GM18907 (cell line): ENCODE data around the gene NPHP1.
"Not testable (repeated sequence)": the region's sequence is repeated elsewhere in the genome, so short reads cannot be mapped to it uniquely, and the experiment has no call there.

Experiments
- ATAC-seq: cut with Tn5 transposase; IDR thresholded peaks from one replicate; pipeline ENCODE4 v1.9.1; 2021; ENCODE audit warnings: mild to moderate bottlenecking, moderate library complexity; ENCODE audit not compliant: unreplicated experiment

NPHP1 gene

DNA sequence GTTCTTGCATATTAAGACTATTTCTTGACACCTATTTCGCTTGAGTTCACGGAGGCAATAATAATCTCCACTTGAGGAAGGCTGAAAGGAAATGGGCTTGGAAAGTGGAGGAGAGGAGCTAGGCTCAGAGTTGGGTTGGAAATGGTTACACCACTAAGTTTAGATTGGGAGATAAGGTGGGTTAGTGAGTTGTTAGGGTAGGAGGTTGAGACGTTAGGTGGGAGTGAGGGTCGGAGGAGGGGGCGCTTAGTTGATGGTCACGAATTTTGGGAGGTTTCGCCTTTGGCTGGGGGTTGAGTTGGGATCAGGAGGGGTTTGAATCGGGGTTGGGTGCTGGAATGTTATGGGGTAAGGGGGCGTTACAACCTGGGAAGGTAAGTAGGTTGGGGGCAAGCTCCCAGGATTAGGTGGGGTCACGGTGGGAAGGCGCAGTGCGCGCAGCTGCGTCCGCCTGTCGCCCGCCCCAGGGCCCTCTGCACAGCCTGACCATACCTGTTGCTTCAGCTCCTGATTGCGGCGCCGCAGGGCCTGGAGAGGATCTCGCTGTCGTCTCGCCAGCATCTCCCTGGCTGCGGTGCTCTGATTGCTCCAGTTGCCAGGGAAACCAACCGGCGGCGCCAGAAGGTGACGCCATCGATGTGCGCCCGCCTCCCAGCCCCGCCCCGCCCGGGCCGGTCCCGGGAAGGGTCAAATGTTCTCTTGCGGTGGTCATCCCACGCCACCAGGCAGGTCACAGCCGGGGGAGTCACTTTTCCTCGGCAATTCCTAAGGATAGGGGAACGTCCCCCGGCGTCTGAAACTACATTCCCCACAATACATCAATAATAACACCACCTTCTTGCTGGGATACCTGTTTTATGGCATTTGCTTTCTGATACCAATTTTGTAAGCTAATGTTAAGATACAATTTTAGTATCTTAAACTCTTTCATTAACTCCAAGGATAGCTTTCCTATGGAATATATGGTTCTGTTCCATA is at the start of gene NPHP1:
Gene NPHP1 (minus strand): TSS at position 606 of the 978 bp plus-strand sequence. CDS start 45 bp downstream, at position 561.
- ATAC-seq = peak; percentile 92

DNA sequence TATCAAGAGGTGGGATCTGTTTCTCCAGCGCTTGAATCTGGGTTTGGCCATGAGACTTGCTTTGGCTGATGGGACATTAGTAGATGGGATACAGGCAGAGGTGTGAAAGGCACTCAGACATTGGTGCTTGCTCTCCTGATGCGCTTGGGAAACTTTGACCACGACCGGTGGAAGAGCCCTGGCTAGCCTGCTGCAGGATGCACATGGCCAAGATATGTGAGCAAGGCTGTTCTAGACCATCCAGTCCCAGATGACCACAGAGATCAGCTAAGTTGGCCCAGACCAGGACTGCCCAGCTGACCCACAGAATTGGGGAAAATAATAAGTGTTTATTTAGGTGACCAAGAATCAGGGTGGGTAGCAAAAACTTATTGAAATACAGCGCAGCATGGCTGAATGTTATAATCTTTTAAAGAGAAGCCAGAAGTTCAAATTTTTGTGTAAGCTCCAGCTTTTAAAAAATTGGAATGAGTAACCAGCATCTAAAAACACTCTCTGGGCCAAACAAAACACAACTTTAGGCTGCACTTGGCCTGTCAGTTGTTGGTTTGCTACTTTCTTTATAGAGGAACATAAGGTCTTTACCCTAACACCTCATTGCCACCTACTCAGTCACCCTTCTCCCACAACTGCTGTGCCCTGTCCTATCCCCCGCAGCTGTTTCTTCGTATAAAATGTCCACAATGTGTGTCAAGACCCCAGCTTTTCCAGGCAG is 43.4 kb upstream of the NPHP1 start:
- not testable (repeated sequence) for ATAC-seq

DNA sequence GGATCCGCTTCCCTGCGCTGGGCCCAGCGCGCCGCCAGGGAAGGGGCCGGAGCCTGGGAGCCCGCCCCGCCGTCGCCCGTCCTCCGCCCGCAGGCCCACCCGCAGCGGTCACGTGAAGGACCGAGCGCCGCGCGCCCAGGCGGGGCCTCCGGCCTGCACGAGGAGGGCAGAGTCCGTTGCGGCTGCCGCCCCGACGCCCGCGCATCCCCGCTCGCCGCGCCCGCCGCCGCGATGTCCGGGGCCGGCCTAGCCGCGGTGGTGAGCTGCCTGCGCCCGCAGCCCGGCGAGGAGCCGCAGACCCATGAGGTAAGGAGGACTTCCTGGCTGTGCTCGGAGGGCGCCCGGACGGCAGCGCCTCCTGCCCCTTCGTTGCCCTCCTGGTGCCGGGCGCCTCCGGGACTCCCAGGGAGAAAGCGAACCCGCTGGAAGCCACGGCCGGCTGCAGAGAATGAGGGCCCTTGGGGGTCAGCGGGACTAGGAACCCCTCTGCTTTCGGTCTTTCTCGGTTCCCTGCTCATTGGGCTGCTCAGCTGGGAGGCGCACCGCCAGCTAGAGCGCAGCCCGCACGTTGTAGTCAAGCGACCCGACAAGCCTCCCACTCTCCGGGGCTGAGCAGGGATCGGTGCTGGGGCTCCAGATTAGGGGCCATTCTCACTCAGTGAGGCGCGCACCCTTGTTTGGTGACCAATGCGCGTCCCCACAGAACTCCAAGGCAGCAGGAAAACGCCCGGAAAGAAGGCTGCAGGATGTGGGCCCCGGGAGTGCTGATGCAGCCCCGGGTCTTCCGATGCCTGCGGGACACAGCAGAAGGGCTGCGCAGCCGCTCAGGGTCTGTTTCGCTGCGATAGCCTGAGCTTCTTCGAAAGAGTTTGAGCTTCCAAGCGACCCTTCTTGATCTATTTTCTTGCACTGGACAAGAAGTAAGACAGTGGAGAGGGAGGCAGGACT is 40.9 kb upstream of the NPHP1 start:
- ATAC-seq = not testable (repeated sequence)

DNA sequence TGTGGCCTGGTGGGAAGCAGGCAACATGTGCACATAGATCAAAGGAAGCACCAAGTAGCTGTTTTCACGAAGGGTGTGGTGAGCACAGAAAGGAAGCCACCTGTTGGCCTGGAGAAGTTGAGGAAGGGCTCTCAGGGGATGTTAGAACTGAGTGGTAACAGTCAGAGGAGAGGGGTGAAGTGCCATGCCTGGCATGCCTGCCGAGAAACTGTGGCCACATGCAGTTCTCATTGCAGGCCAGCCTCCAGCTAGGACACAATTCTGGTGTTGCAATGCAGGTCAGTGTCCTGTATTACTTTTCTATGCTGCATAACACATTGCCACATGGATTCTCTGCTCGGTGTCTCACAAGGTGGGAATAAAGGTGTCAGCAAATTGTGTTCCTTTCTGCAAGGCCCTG is 38.5 kb upstream of the NPHP1 start:
- ATAC-seq = not testable (repeated sequence)

DNA sequence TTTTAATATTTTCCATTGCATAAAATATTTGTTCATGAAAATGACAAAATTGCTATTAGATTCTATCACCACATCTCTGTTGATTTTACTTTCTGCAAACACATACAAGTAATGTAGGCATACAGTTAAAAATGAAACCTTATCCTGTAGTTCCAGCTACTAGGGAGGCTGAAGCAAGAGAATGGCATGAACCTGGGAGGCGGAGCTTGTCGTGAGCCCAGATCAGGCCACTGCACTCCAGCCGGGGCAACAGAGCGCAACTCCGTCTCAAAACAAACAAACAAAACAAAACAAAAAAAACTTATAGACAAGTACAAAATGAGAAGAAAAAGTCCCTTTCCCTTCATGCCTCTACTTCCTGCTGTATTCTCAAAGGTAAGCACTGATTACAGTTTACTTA is 29.7 kb upstream of the NPHP1 start:
- ATAC-seq = not testable (repeated sequence)

DNA sequence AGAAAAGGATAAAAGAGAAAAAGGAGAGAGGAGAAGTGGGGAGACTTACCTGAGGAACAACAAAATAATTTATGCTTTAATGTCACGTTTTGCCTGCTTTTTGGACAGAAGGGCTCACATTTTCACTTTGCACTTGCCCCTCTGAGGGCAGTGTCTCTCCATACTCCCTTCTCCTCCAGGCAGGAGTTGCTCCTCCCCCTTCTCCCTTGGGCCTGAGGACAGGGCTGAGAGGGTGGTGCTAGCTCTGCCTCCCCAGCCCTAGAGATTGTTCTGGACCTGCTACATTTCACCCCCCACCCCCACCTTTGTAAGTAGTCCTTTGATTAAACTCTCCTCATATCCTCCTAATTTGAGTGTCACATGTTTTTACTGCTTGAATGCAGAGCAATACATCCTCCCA is 25.1 kb upstream of the NPHP1 start:
- not testable (repeated sequence) for ATAC-seq

DNA sequence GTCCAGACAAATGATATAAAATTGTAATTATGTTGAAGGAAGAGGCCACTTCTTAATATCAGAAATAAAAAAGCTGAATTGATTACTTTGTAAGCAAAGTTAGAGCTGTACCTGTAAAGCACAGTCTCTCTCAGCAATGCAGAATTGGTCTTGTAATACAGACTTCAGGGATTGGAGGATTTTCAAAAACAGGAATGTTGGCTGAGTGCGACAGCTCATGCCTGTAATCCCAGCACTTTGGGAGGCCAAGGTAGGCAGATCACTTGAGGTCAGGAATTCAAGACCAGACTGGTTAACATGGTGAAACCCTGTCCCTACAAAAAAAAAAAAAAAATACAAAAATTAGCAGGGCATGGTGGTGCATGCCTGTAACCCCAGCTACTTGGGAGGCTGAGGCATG is 17.8 kb upstream of the NPHP1 start:
- not testable (repeated sequence) for ATAC-seq

DNA sequence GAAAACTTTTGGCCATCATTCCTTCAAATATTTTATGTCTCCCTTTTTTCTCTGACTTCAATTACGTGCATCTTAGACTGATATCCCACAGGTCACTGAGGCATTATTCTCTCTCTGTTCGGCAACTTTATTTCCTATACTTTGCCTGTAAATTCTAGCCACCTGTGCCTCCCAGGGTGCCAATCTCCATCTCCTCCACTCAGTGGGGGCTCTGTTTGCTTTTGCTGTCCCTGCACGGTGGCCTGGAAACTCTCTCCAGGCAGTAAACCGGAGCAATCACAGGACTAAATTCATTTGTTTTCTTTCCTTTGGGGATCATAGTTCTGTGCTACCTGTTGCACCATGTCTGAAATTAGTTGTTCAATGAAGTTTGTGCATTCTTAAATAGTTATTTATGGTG is 17.1 kb upstream of the NPHP1 start:
- ATAC-seq = no peak

DNA sequence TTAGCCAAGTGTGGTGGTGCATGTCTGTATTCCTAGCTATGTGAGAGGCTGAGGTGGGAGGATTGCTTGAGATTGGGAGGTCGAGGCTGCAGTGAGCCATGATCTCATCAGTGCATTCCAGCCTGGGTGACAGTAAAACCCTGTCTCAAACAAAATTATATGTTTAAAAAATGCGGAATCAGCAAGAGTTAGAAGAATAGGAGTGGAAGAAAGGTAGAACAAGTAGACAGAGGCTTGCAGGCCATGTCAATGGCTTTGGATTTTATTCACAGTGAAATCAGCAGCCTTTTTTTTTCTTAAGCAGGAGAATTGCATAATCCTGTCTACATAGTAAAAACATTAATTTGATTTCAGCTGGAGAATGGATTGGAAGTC is 15.4 kb upstream of the NPHP1 start:
- no peak for ATAC-seq

DNA sequence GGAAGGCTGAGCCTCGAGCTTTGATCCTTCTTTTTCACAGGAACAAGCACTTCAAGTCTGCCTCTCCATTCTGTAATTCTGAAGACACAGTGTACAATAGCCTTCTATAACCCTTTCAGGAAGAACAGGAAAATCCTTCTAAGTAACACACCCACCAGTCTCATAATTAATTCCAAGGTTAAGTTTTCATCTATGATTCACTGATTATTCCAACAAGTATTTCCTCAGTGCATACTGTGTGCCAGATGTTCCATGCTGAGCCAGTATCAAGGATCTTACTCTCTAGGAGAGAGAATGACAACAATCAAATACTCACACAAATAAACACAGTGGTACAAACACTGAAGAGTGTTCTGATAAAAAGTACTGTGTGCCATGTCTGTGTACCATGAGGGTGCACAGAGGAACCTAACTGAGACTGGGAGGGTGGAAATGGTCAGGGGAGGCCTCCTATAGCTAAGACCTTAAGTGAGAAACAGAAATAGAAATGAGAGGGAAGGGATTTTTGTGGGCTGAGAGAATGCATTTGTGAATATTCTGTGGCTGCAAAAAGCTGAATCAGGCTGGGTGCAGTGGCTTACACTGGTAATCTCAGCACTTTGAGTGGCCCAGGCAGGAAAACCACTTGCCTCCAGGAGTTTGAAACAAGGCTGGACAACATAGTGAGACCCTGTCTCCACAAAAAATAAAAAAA is 14.8 kb upstream of the NPHP1 start:
- ATAC-seq = no peak

DNA sequence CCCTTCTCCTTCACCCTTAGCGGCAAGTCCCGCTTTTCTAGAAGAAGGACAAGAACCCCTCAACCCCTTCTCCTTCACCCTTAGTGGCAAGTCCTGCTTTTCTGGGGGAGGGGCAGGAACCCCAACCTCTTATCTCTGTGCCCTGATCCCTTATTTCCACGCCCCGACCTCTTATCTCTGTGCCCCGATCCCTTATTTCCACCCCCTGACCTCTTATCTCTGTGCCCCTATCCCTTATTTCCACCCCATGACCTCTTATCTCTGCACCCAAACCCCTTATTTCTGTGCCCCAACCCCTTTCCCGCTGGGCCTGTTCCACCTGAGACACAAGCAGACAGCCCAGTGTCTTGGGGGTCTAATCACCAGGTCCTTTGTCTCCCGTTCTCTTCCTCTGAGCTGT is 14.1 kb upstream of the NPHP1 start:
- not testable (repeated sequence) for ATAC-seq

DNA sequence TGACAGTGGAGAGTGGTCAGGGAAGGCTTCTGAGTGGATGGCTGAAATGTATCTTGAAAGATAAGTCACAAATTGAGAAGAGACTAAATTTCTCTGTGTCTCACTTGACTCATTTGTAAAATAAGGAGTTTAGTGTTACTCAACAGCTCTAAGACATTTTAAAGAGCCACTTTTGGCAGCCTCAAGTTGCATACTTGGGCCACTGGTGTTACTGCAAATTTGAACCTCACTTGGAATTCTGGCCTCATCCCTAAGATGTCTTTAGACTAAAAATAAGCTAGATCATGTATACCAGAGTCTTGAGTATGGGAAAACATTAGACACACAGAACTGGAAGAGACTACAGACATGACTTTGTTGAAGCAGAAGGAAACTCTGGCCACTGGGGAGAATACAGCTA is 12.0 kb upstream of the NPHP1 start:
- no peak for ATAC-seq

DNA sequence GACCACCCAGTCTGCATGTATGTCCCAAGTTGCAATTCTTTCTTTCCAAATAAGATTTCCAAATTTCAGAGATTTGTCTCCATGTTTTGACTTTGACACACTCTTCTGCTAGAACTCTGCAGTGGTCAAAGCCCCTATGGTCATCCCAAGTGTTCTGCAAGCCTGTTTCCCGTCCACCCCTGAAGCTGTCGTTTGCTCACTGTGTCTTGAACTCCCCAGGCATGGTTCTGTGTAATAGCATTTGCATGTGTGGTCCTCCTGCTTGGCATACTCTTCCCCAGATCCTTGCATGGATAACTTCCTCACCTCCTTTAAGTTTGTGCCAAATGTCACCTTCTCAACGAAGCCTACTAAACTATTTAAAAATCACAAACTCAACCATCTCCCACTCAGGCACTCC is 11.4 kb upstream of the NPHP1 start:
- ATAC-seq = no peak

DNA sequence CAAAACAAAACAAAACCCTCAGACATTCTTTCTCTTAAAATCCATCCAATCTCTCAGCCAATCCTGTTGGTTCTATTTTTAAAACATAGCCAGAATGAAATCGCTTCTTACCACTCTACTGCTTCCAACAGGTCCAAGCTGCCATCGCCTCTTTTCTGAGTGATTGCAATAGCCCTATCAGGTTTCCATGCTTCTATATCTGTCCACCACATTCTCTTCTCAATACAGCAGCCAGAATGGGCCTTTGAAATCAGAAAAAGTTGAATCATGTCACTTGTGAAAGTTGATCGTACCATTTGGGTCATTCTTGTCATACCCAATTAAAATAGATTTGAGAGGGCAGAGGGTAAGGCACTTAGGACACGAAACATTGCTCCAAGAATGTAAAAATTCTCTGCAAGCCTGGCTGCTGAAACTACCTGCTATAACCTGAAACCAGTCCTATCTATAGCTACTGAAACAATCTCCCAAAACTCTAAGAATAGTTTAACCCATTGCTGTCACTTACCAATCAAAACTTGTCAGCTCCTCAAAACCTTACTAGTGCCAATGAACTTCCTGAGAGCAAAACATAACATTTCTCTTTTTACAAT is 10.8 kb upstream of the NPHP1 start:
- ATAC-seq = no peak

DNA sequence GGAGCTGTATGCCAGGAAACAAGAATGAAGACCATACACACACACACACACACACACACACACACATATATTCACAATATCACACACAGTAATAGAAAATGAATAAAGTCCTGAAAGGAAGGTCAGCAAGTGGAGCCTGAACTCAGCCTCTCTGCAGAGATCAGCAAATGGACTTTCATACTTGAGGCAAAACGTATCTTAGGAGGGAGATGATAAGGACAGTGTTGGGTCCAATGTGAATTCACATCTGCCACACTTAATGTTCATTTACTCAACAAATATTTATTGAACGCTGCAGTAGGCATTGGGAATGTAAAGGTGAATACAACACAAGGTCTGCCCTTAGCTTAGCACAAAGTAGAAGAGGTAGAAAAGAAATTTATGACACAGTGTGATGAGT is 10.3 kb upstream of the NPHP1 start:
- no peak for ATAC-seq

DNA sequence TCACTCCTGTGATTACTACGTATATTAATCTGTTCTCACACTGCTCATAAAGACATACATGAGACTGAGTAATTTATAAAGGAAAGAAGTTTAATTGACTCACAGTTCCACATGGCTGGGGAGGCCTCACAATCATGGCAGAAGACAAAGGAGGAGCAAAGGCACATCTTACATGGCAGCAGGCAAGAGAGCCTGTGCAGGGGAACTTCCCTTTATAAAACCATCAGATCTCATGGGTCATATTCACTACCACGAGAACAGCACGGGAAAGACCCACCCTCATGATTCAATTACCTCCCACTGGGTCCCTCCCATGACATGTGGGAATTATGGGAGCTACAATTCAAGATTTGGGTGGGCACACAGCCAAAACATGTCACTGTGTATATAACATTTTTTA is 8.7 kb upstream of the NPHP1 start:
- ATAC-seq = not testable (repeated sequence)

DNA sequence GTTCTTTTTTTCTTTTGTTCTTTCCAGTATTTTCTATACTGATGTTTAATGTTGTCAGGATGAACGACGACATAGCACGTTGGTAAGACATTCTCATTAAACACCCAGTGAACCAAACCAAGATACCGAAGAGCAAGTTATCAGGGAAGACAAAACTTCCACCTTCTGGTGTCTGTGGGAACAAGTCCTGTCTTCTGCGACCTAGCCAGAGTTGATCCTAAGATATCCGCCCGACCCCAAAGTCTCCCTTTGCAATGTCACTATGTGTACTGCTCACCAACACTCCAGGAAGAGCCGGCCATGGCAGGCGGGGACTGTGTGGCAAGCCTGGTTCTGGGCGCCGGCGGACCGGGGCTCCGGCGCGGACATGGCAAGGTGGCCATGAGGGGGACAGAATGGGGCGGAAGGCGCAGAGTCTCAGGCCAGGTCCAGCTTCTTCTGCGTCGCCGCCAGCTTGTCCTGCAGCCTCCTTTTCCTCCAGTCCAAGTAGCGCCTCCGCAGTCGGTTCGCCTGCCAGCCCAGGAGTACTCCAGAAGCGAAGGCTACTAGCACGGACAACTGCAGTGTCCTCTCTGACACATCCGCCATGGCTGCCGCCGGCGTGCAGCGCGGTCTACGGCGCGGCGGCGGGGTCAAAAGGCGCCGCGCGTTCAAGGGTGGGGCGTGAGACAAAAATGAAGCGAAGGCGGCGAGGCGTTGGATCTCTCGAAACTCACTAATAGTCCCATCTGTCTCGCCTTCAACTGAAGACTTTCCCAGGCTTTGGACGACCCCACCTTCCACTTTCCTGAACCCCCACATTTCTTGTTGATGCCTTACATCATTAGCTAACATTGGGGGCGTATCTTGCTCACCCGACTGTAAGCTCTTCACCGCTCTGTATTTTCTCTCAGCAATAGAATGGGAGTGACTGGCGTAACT is 7.4 kb upstream of the NPHP1 start, which contains the start of gene MTLN:
Gene MTLN (minus strand): TSS at position 610 of the 921 bp plus-strand sequence. CDS start 22 bp downstream, at position 588.
- peak; percentile 89 for ATAC-seq

DNA sequence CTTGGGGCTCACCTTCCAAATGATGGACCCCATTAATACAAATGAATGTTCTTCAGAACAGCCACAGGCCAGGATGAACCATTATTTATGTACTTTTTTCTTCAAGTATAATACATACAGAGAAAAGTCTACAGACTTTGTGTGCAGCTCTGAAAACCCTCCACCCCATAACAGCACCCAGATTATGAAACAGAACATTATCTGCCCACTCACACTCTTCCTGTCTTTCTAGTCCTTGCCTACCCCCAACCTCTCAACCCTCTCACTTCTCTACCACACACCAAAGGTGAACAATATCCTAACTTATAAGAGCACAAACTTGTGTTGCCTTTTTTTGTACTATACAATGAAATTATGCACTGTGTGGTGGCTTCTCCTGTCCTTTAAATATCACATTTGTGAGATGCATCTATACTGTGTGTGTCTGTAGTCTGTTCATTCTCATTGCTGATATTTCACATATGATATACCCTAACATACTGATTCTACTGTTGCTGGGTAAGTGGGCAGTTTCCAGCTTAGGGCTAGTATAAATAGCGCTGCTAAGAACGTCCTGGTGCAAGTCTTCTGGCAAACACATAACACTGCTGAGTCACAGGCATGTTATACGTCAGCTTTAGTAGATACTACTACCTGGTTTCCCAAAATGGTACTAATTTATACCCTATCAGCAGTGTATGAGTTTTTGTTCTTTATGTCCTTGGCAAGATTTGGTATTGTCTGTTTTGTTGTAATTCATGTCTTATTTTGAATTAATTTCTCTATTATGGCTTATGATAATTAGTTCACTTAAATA is 1.0 kb upstream of the NPHP1 start:
- no peak for ATAC-seq
